Natural killer cell (primary cell): ENCODE data around the gene DOCK2. TPM values are rescaled to one million over a fixed set of nuclear protein-coding genes. Genes with fewer than 3 reads are reported as not detected.

Experiments
- ATAC-seq, 3 donors: fragments of 150-1000 bp in 2 of 3; fragments of 200-7000 bp in 1 of 3; cut with Tn5 transposase; 1 replicate in 1 of 3; 2 replicates in 2 of 3; pipeline ENCODE4 v1.10.0; 2021; ENCODE audit warnings: mild to moderate bottlenecking in 2 of 3, moderate library complexity in 2 of 3
- DNase-seq, 2 donors: peaks; one replicate each; pipeline versions ENCODE4 v3.0.0 to v3.0.0-alpha.2; 2013 to 2021; ENCODE audit warnings: mixed read lengths in 1 of 2
- H3K27ac ChIP-seq: one replicate; pipeline ENCODE4 v1.5.1; 2013; ENCODE audit warnings: mild to moderate bottlenecking, low read length
- H3K27me3 ChIP-seq: one replicate; pipeline ENCODE4 v1.6.1; 2013; ENCODE audit warnings: low read length; ENCODE audit not compliant: control insufficient read depth, insufficient read depth
- H3K36me3 ChIP-seq: one replicate; pipeline ENCODE4 v1.6.1; 2013; ENCODE audit warnings: low read length; ENCODE audit not compliant: control insufficient read depth, insufficient read depth
- H3K4me1 ChIP-seq: one replicate; pipeline ENCODE4 v1.6.1; 2013; ENCODE audit warnings: low read length; ENCODE audit not compliant: control insufficient read depth, insufficient read depth
- H3K4me3 ChIP-seq: one replicate; pipeline ENCODE4 v1.5.1; 2013; ENCODE audit warnings: low read length
- H3K9me3 ChIP-seq: one replicate; pipeline ENCODE4 v1.6.1; 2013; ENCODE audit warnings: low read length; ENCODE audit not compliant: control insufficient read depth, insufficient read depth
- H3K27ac Mint-ChIP-seq, 2 donors: one replicate each; pipeline ENCODE4 v1.8.0; 2022; ENCODE audit warnings: mild to moderate bottlenecking in 2 of 2, mixed read lengths in 2 of 2, moderate library complexity in 1 of 2
- H3K27me3 Mint-ChIP-seq, 2 donors: one replicate each; pipeline ENCODE4 v1.8.0; 2022; ENCODE audit warnings: low read depth in 2 of 2, mixed read lengths in 2 of 2
- H3K36me3 Mint-ChIP-seq: one replicate; pipeline ENCODE4 v1.8.0; 2022; ENCODE audit warnings: mixed read lengths
- H3K4me1 Mint-ChIP-seq, 2 donors: one replicate each; pipeline ENCODE4 v1.8.0; 2022; ENCODE audit warnings: mixed read lengths in 2 of 2
- H3K4me3 Mint-ChIP-seq: one replicate; pipeline ENCODE4 v1.8.0; 2022; ENCODE audit warnings: mild to moderate bottlenecking, moderate library complexity, mixed read lengths
- H3K9me3 Mint-ChIP-seq, 2 donors: one replicate each; pipeline ENCODE4 v1.8.0; 2022; ENCODE audit warnings: mixed read lengths in 2 of 2
- CTCF ChIP-seq: fragments of 200-600 bp; IDR thresholded peaks from one replicate; pipeline ENCODE4 v1.8.0; 2022; ENCODE audit warnings: antibody characterized with exemption
- WGBS: methylation state at CpG from one replicate; pipeline ENCODE4 v1.1.7; 2013; ENCODE audit warnings: missing lambda C conversion rate; ENCODE audit not compliant: insufficient coverage; 5-methylcytosine and 5-hydroxymethylcytosine counted together
- intact Hi-C: fragments of 100-400 bp; cut with micrococcal nuclease; formaldehyde crosslinking; loops from one replicate; pipeline ENCODE4 v1.14.2; 2022
- total RNA-seq, 4 donors: library from RNA; stranded (reverse); fragments of 120-200 nt in 1 of 4; gene quantifications; one replicate each; pipeline versions ENCODE4 v1.2.3 to v1.2.4, GENCODE V29; 2013 to 2022

The DOCK2 gene
- total RNA-seq, 3 donors from 2014 or later (not counting 1 experiment from before 2014, with no cell fraction given): 317 to 361 (median 320) TPM

- H3K4me1 Mint-ChIP-seq: peaks cover 19 to 35% of the 10 kb centered on the region in 2 donors
- H3K9me3 Mint-ChIP-seq: no peaks in the 10 kb centered on the region
- intact Hi-C loops: no loop called here
- no peaks in the 10 kb centered on the region for H3K9me3 ChIP-seq
- H3K27ac ChIP-seq: no peak overlapping the region
- 55% methylated on average over 1 of the region's 1 CpG for WGBS
- H3K4me1 ChIP-seq: no peaks in the 10 kb centered on the region
- H3K4me3 ChIP-seq: no peak overlapping the region
- no peak for TF ChIP-seq CTCF
- peaks cover 88% of the 10 kb centered on the region for H3K36me3 ChIP-seq
- DNase-seq (no peak), ATAC-seq (no peak)
- H3K4me3 Mint-ChIP-seq: no peak overlapping the region
- H3K36me3 Mint-ChIP-seq: peaks cover 32% of the 10 kb centered on the region
- peak overlapping the region in 1 of 2 donors; percentile 36 for H3K27ac Mint-ChIP-seq
- no peaks in the 10 kb centered on the region for H3K27me3 Mint-ChIP-seq
- no peaks in the 10 kb centered on the region for H3K27me3 ChIP-seq
Observed at GRCh38 chr5:169691471-169691870, 54.4 kb downstream of the DOCK2 start.

GRCh38 chr5:169694091-169694625 is 57.1 kb downstream of the DOCK2 start:
- peak overlapping the region in 1 of 2 donors; percentile 33 for H3K27ac Mint-ChIP-seq
- Histone ChIP-seq H3K4me1 (no peaks in the 10 kb centered on the region), H3K27me3 (no peaks in the 10 kb centered on the region), H3K9me3 (no peaks in the 10 kb centered on the region), H3K36me3 (peaks cover 93% of the 10 kb centered on the region), H3K27ac (no peak overlapping the region), H3K4me3 (no peak overlapping the region)
- no peak overlapping the region for H3K4me3 Mint-ChIP-seq
- ATAC-seq: no peak
- 96% methylated on average over 3 of the region's 3 CpGs for WGBS
- H3K36me3 Mint-ChIP-seq: peaks cover 38% of the 10 kb centered on the region
- DNase-seq: no peak
- intact Hi-C loops: no loop called here
- no peak for TF ChIP-seq CTCF
- peaks cover 19 to 31% of the 10 kb centered on the region in 2 donors for H3K4me1 Mint-ChIP-seq
- H3K9me3 Mint-ChIP-seq: no peaks in the 10 kb centered on the region
- no peaks in the 10 kb centered on the region for H3K27me3 Mint-ChIP-seq

- 93% methylated on average over 3 of the region's 6 CpGs for WGBS
- Histone ChIP-seq H3K27me3 (no peaks in the 10 kb centered on the region), H3K27ac (no peak overlapping the region), H3K36me3 (peaks cover 93% of the 10 kb centered on the region), H3K4me1 (no peaks in the 10 kb centered on the region), H3K4me3 (no peak overlapping the region), H3K9me3 (no peaks in the 10 kb centered on the region)
- ATAC-seq (no peak), DNase-seq (no peak)
- H3K9me3 Mint-ChIP-seq: no peaks in the 10 kb centered on the region
- H3K4me3 Mint-ChIP-seq: no peak overlapping the region
- H3K4me1 Mint-ChIP-seq: peaks cover 19 to 31% of the 10 kb centered on the region in 2 donors
- H3K27me3 Mint-ChIP-seq: no peaks in the 10 kb centered on the region
- peak overlapping the region in 1 of 2 donors; percentile 63 for H3K27ac Mint-ChIP-seq
- no peak for TF ChIP-seq CTCF
- H3K36me3 Mint-ChIP-seq: peaks cover 31% of the 10 kb centered on the region
- intact Hi-C loops: no loop called here
Observed at GRCh38 chr5:169695025-169695625, 58.0 kb downstream of the DOCK2 start.
